ENCODE measurements around the gene XRCC4.

GRCh38 chr5:83179966-83180365 is 102.6 kb downstream of the XRCC4 start:
- no peak for TF ChIP-seq TAF1 (IDR thresholded peaks at IDR 0.05; ENCODE audit: low read depth, low read length)
- TF ChIP-seq POLR2AphosphoS5 (IDR thresholded peaks at IDR 0.05; ENCODE audit: low read depth, low read length): no peak
- TF ChIP-seq POLR2A (IDR thresholded peaks at IDR 0.05; ENCODE audit: low read depth, low read length): no peak

All from GM12891 (cell line).